CD4-positive, CD25-positive, alpha-beta regulatory T cell (primary cell): Measurements from ENCODE around the gene RNF43. TPM values are rescaled to one million over a fixed set of nuclear protein-coding genes. Genes with fewer than 3 reads are reported as not detected.

Experiments used
- ATAC-seq, 2 donors: fragments of 150-1000 bp; cut with Tn5 transposase; one replicate each; pipeline ENCODE4 v1.10.0; 2021; ENCODE audit warnings: low read depth in 2 of 2, moderate number of reproducible peaks in 2 of 2, moderate library complexity in 1 of 2
- DNase-seq, 3 donors: peaks; one replicate each; pipeline versions ENCODE4 v3.0.0 to v3.0.0-alpha.2; 2012 to 2022; ENCODE audit warnings: mixed read lengths in 1 of 3
- H3K27ac ChIP-seq: one replicate; pipeline ENCODE4 v1.7.0; 2013; ENCODE audit warnings: mild to moderate bottlenecking, low read length; ENCODE audit not compliant: insufficient read depth, poor library complexity, severe bottlenecking
- H3K27me3 ChIP-seq: one replicate; pipeline ENCODE4 v1.7.0; 2013; ENCODE audit warnings: low read length; ENCODE audit not compliant: control insufficient read depth, insufficient read depth
- H3K36me3 ChIP-seq: one replicate; pipeline ENCODE4 v1.7.0; 2013; ENCODE audit warnings: mild to moderate bottlenecking, low read length, moderate library complexity; ENCODE audit not compliant: control insufficient read depth, insufficient read depth
- H3K4me1 ChIP-seq: 2 replicates; pipeline ENCODE4 v1.7.0; 2013; ENCODE audit warnings: mild to moderate bottlenecking, low read length; ENCODE audit not compliant: insufficient read depth, control insufficient read depth, poor library complexity, severe bottlenecking
- H3K4me3 ChIP-seq: one replicate; pipeline ENCODE4 v1.7.0; 2013; ENCODE audit warnings: low read depth, mild to moderate bottlenecking, low read length, moderate library complexity
- H3K9me3 ChIP-seq, 2 experiments: 1 replicate in 1 of 2; 2 replicates in 1 of 2; pipeline ENCODE4 v1.7.0; 2013; ENCODE audit warnings: low read length in 2 of 2, mild to moderate bottlenecking in 1 of 2, moderate library complexity in 1 of 2; ENCODE audit not compliant: control insufficient read depth in 2 of 2
- H3K27ac Mint-ChIP-seq, 3 donors: one replicate each; pipeline ENCODE4 v1.8.0; 2020 to 2022; ENCODE audit warnings: mild to moderate bottlenecking in 3 of 3, mixed read lengths in 3 of 3, moderate library complexity in 2 of 3
- H3K27me3 Mint-ChIP-seq: one replicate; pipeline ENCODE4 v1.8.0; 2022; ENCODE audit warnings: mild to moderate bottlenecking, mixed read lengths
- H3K36me3 Mint-ChIP-seq: one replicate; pipeline ENCODE4 v1.8.0; 2020; ENCODE audit warnings: mixed read lengths
- H3K4me1 Mint-ChIP-seq, 4 donors: one replicate each; pipeline ENCODE4 v1.8.0; 2020 to 2022; ENCODE audit warnings: mixed read lengths in 4 of 4, mild to moderate bottlenecking in 1 of 4
- H3K4me3 Mint-ChIP-seq, 4 donors: one replicate each; pipeline ENCODE4 v1.8.0; 2020 to 2022; ENCODE audit warnings: mild to moderate bottlenecking in 4 of 4, mixed read lengths in 4 of 4, moderate library complexity in 3 of 4
- H3K9me3 Mint-ChIP-seq, 7 donors: one replicate each; pipeline ENCODE4 v1.8.0; 2020 to 2022; ENCODE audit warnings: mixed read lengths in 7 of 7, mild to moderate bottlenecking in 3 of 7, moderate library complexity in 2 of 7
- polyA plus RNA-seq, 4 donors: library from polyadenylated mRNA; unstranded; fragments of 300-500 nt; fragmentation: Illumina TruSeq; gene quantifications; one replicate each; pipeline ENCODE4 v1.2.3, GENCODE V29; 2021
- total RNA-seq: library from RNA; stranded (reverse); gene quantifications from one replicate; pipeline ENCODE4 v1.2.3, GENCODE V29; 2022

The RNF43 gene
- total and polyA plus RNA-seq, 5 donors from 2014 or later = 0.23 to 3.3 (median 0.78) TPM; not detected in 1

DNA sequence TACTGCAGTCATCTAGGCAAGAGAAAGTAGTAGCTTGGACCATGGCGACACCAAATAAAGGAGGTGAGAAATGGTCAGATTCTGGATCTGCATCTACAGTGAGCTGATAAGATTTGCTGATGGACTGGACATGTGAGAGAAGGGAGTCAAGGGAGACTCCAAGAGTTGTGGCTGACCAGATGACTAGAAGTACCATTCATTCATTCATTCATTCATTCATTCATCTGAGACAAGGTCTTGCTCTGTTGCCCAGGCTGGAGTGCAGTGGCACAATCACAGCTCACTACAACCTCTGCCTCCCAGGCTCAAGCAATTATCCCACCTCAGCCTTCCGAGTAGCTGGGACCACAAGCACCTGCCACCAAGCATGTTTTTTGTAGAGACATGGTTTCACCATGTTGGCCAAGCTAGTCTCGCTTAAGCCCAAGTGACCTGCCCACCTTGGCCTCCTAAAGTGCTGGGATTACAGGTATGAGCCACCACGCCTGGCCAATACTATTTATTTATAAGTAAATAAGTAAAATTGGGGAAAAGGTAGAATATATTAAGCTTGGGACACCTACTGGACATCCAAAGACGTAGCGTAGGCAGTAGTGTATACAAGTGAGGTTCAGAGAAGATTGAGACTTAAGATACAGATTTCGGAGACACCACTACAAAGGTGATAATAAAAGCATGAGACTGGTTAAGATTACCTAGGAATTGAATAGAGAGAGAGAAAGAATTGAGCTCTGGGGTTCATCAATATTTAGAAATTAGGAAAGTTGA lies 15.7 kb upstream of the RNF43 start:
- no peak for ATAC-seq
- H3K27ac ChIP-seq = no peak overlapping the region
- H3K36me3 ChIP-seq = no peaks in the 10 kb centered on the region
- Mint-ChIP-seq H3K27ac (no peak overlapping the region), H3K4me1 (no peaks in the 10 kb centered on the region), H3K9me3 (peaks cover 0 to 2% (median 0%) of the 10 kb centered on the region in 7 donors), H3K27me3 (no peaks in the 10 kb centered on the region), H3K4me3 (no peak overlapping the region), H3K36me3 (peaks cover 19% of the 10 kb centered on the region)
- no peaks in the 10 kb centered on the region for H3K4me1 ChIP-seq
- no peaks in the 10 kb centered on the region for H3K9me3 ChIP-seq
- DNase-seq = no peak
- no peaks in the 10 kb centered on the region for H3K27me3 ChIP-seq
- H3K4me3 ChIP-seq = no peak overlapping the region

GRCh38 chr17:58427807-58428206 lies 10.5 kb upstream of the RNF43 start:
- peak overlapping the region in 1 of 3 donors; percentile 52 for H3K27ac Mint-ChIP-seq

GRCh38 chr17:58421711-58422110 lies 4.4 kb upstream of the RNF43 start:
- Mint-ChIP-seq H3K27ac (no peak overlapping the region), H3K4me3 (no peak overlapping the region), H3K9me3 (no peaks in the 10 kb centered on the region), H3K4me1 (peaks cover 0 to 18% (median 14%) of the 10 kb centered on the region in 4 donors), H3K27me3 (no peaks in the 10 kb centered on the region), H3K36me3 (peaks cover 8% of the 10 kb centered on the region)
- no peaks in the 10 kb centered on the region for H3K27me3 ChIP-seq
- peaks cover 2% of the 10 kb centered on the region for H3K36me3 ChIP-seq
- DNase-seq (no peak), ATAC-seq (no peak)
- H3K9me3 ChIP-seq = no peaks in the 10 kb centered on the region
- H3K4me3 ChIP-seq = no peak overlapping the region
- H3K27ac ChIP-seq = no peak overlapping the region
- H3K4me1 ChIP-seq = peaks cover 11% of the 10 kb centered on the region

More at GRCh38 chr17:58427807-58428206, 10.5 kb upstream of the RNF43 start:
- no peak overlapping the region for H3K4me3 ChIP-seq
- H3K9me3 ChIP-seq = no peaks in the 10 kb centered on the region
- no peaks in the 10 kb centered on the region for H3K27me3 ChIP-seq
- peaks cover 2% of the 10 kb centered on the region for H3K36me3 ChIP-seq
- no peak for ATAC-seq
- H3K4me3 Mint-ChIP-seq = no peak overlapping the region
- peaks cover 0 to 2% (median 0%) of the 10 kb centered on the region in 7 donors for H3K9me3 Mint-ChIP-seq
- DNase-seq = no peak
- no peak overlapping the region for H3K27ac ChIP-seq
- H3K27me3 Mint-ChIP-seq = no peaks in the 10 kb centered on the region
- H3K36me3 Mint-ChIP-seq = peaks cover 13% of the 10 kb centered on the region
- H3K4me1 ChIP-seq = no peaks in the 10 kb centered on the region
- no peaks in the 10 kb centered on the region for H3K4me1 Mint-ChIP-seq

- no peaks in the 10 kb centered on the region for H3K27me3 Mint-ChIP-seq
- no peak overlapping the region for H3K4me3 Mint-ChIP-seq
- peaks cover 11% of the 10 kb centered on the region for H3K4me1 ChIP-seq
- H3K4me3 ChIP-seq = no peak overlapping the region
- no peaks in the 10 kb centered on the region for H3K9me3 ChIP-seq
- H3K9me3 Mint-ChIP-seq = no peaks in the 10 kb centered on the region
- ATAC-seq (no peak), DNase-seq (no peak)
- no peak overlapping the region for H3K27ac ChIP-seq
- peaks cover 0 to 21% (median 14%) of the 10 kb centered on the region in 4 donors for H3K4me1 Mint-ChIP-seq
- peaks cover 2% of the 10 kb centered on the region for H3K36me3 ChIP-seq
- H3K27ac Mint-ChIP-seq = no peak overlapping the region
- no peaks in the 10 kb centered on the region for H3K27me3 ChIP-seq
- H3K36me3 Mint-ChIP-seq = peaks cover 8% of the 10 kb centered on the region
These were observed 3.5 kb upstream of the RNF43 start for GRCh38 chr17:58420827-58421226.

GRCh38 chr17:58416937-58417299 lies 416 bp downstream of the RNF43 start:
- H3K27me3 Mint-ChIP-seq = no peaks in the 10 kb centered on the region
- Histone ChIP-seq H3K27me3 (no peaks in the 10 kb centered on the region), H3K4me1 (peaks cover 11% of the 10 kb centered on the region), H3K36me3 (no peaks in the 10 kb centered on the region), H3K4me3 (peak overlapping the region; percentile 7), H3K27ac (peak overlapping the region; percentile 65), H3K9me3 (no peaks in the 10 kb centered on the region)
- ATAC-seq (no peak), DNase-seq (no peak)
- peaks cover 0 to 23% (median 15%) of the 10 kb centered on the region in 4 donors for H3K4me1 Mint-ChIP-seq
- H3K9me3 Mint-ChIP-seq = no peaks in the 10 kb centered on the region
- H3K27ac Mint-ChIP-seq = peak overlapping the region; percentile 0 to 95 (median 53)
- H3K4me3 Mint-ChIP-seq = no peak overlapping the region
- no peaks in the 10 kb centered on the region for H3K36me3 Mint-ChIP-seq

- Histone ChIP-seq H3K27me3 (no peaks in the 10 kb centered on the region), H3K36me3 (no peaks in the 10 kb centered on the region), H3K4me3 (no peak overlapping the region), H3K27ac (no peak overlapping the region), H3K4me1 (peaks cover 11% of the 10 kb centered on the region), H3K9me3 (no peaks in the 10 kb centered on the region)
- peaks cover 0 to 23% (median 15%) of the 10 kb centered on the region in 4 donors for H3K4me1 Mint-ChIP-seq
- H3K9me3 Mint-ChIP-seq = no peaks in the 10 kb centered on the region
- no peak overlapping the region for H3K4me3 Mint-ChIP-seq
- ATAC-seq (no peak), DNase-seq (no peak)
- H3K36me3 Mint-ChIP-seq = no peaks in the 10 kb centered on the region
- H3K27me3 Mint-ChIP-seq = no peaks in the 10 kb centered on the region
- peak overlapping the region in 1 of 3 donors; percentile 0 for H3K27ac Mint-ChIP-seq
These were observed 938 bp downstream of the RNF43 start for GRCh38 chr17:58416396-58416795.

GRCh38 chr17:58415371-58416055 lies 1.8 kb downstream of the RNF43 start:
- Histone ChIP-seq H3K27me3 (no peaks in the 10 kb centered on the region), H3K36me3 (no peaks in the 10 kb centered on the region), H3K4me1 (peaks cover 11% of the 10 kb centered on the region), H3K9me3 (no peaks in the 10 kb centered on the region), H3K27ac (no peak overlapping the region), H3K4me3 (no peak overlapping the region)
- no peak for ATAC-seq
- peaks cover 0 to 23% (median 15%) of the 10 kb centered on the region in 4 donors for H3K4me1 Mint-ChIP-seq
- no peaks in the 10 kb centered on the region for H3K36me3 Mint-ChIP-seq
- DNase-seq = no peak
- no peak overlapping the region for H3K27ac Mint-ChIP-seq
- H3K9me3 Mint-ChIP-seq = no peaks in the 10 kb centered on the region
- H3K27me3 Mint-ChIP-seq = no peaks in the 10 kb centered on the region
- H3K4me3 Mint-ChIP-seq = no peak overlapping the region
